IPS-NIHi7 (cell line): ENCODE results near the gene COPS9.

Experiments used
- DNase-seq: peaks from one replicate; pipeline ENCODE4 v3.0.0; 2012; ENCODE audit warnings: mixed read lengths; ENCODE audit errors: extremely low spot score

Gene COPS9

GRCh38 chr2:240166191-240166590 lies 30.1 kb upstream of the COPS9 start:
- DNase-seq, result no peak

DNA sequence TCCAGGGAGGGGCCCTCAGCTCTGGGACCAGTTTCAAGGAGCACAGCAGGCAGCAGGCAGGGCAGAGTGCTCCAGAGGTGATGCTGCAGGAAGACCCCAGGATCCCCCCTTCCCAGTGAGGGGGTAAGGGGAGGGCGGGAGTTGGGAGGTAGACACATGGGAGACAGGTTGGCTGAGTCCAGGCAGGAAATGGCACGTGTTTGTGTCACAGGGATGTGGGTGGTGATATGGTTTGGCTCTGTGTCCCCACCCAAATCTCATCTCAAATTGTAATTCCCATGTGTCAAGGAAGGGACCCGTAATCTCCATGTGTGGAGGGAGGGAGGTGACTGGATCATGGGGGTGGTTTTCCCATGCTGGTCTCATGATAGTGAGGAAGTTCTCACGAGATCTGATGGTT lies 29.6 kb upstream of the COPS9 start:
- no peak for DNase-seq

- DNase-seq, result no peak
Measured at GRCh38 chr2:240165034-240165433, 28.9 kb upstream of the COPS9 start.

DNA sequence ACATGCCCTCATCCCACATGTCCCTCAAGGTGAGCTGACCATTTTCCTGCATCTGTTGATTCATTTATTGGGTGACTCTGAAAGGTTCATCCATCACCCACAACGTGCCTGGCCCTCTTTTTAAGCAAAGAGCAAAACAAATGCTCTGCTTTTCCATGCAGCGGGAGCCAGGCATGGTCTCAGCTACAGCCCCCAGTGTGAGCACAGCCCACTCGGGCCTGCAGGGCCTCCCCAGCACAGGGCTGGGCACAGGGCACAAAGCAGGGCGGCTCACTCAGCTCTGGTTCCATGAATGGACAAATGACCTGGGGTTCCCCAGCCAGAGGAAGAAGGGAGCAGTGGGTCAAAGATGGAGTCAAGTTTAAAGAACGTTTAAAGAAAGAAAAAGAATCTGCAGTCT lies 28.5 kb upstream of the COPS9 start:
- DNase-seq, result no peak

- no peak for DNase-seq
Measured at GRCh38 chr2:240163844-240164574, 27.9 kb upstream of the COPS9 start.

GRCh38 chr2:240162939-240163714 lies 27.0 kb upstream of the COPS9 start:
- no peak for DNase-seq

DNA sequence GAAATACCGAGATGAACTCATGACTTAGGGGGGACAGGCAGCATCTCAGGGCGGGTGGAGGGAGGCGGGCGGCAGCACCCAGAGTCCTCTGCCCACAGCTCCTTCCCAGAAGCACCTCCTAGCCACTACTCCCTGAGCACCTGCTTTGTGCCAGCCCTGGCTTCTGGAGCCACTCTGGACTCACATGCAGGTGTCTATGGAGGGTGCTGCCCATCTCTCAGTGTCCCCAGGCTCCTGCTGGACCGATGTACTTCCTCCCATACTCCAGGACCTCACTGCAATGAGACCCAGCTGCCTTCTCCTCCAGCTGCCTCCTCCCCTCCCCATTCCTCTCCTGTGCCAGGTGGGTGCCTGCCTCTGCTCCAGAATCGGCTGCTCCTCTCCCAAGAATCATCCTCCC lies 26.4 kb upstream of the COPS9 start:
- no peak for DNase-seq

DNA sequence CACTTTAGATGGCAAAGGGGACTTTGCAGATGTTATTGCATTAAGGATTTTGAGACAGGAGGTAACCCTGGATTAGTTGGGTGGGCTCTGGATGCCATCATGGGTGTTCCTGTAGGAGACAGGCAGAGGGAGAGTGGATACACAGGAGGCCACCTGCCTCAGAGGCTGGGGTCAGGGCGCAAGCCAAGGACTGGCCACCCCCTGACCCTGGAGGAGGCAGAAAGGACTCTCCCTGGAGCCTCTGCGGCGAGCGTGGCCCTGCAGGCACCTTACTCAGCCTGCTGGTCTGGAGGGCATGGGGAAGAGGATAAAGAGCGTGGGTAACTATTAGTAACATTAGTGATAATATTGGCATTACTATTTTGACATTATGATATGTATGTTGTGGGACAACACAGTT lies 25.9 kb upstream of the COPS9 start:
- no peak for DNase-seq

DNA sequence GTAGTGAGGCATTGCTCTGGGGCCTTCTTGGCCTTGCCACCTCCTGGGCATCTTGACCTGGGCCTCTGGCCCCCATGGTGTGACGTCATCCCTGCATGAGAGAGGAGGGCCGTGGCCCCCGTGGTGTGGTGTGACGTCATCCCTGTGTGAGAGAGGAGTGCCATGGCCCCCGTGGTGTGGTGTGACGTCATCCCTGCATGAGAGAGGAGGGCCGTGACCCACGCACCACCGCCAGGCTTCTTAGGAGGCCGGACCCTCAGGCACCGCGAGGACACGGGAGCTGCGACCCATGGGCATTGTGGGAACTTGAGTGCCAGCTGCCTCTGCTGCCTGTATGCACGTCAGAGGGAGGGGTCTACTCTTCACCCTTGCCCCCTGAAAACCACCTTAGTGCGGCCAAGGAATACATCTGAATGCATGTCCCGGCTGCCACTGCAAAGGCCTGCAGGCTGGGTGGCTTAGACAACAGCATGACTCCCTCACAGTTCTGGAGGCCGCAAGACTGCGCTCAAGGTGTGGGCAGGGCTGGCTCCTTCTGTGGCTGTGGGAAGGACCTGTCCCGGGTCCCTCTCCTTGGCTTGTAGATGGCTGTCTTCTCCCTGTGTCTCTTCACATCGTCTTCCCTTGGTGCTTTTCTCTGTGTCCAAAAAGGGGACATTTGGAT lies 25.1 kb upstream of the COPS9 start:
- no peak for DNase-seq

- no peak for DNase-seq
Measured at GRCh38 chr2:240160291-240161086, 24.4 kb upstream of the COPS9 start.

DNA sequence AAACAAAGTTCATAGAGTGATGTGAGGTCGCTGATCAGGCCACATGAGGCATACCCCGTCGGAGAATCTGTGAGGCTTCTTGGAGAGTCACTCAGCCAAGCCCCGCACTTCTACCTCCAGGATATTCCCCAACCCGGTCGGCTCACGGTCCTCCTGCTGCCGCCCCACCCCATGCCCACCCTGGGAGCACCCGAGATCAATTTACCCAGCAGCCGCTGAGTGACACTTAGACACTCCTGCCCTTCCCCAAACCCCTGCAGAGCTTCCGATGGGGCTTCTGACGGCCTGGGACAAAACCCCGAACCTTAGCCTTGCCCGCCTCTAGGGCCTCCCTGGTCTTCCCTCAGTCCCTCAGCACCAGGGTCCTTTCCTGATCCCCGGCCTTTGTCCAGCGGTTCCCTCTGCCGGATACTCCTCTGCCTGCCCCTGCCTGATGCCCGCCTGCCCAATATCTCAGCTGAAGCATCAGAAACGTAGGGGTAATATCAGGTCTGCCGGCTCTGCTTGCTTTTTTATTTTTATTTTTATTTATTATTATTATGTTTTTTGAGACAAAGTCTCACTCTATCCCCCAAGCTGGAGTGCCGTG lies 23.2 kb upstream of the COPS9 start:
- no peak for DNase-seq

DNA sequence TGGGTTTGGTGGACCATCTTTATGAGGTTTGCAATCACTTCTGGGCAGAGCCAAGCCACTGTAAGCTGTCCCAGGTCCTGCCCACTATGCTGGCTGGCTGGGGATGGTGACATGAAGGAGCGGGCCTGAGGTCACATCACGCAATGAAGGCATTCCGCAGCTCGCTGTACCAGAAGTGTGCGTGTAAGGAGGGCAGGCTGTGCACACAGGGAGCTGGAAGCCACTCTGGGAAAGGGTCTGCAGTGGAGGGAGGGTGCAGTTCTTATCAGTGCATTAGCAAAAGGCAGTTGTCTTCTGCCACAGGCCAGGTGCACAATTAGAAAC lies 21.0 kb upstream of the COPS9 start:
- no peak for DNase-seq

DNA sequence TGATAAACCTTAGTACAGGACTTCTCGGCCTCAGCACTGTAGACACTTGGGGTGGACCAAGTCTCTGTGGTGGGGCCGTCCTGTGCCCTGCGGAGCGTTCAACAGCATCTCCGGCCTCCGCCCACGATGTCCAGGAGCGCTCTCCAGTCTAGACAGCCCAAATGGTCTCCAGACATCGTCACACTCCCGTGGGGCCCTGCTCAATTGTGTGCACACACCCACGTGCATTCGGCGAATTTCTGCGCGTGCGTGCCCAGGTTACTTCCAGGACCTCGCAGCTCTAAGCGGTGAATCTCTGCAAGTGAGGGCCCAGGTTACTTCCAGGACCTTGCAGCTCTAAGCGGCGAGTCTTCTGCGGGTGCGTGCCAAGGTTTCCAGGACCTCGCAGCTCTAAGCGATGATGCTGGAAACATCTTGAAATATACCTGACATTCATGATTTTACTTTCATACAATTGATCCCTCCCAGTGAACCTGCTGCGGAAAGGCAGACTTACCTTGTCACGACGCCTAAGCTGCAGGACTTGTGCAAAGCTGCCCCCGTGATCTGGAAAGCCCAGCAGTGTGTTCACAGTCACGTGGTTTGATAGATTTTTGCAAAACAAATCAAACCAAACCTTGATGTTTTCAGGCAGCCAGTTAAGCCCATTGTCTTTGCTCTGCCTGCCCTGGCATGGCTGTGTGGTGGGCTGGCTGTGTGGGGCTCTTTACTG lies 20.5 kb upstream of the COPS9 start:
- DNase-seq, result no peak

DNA sequence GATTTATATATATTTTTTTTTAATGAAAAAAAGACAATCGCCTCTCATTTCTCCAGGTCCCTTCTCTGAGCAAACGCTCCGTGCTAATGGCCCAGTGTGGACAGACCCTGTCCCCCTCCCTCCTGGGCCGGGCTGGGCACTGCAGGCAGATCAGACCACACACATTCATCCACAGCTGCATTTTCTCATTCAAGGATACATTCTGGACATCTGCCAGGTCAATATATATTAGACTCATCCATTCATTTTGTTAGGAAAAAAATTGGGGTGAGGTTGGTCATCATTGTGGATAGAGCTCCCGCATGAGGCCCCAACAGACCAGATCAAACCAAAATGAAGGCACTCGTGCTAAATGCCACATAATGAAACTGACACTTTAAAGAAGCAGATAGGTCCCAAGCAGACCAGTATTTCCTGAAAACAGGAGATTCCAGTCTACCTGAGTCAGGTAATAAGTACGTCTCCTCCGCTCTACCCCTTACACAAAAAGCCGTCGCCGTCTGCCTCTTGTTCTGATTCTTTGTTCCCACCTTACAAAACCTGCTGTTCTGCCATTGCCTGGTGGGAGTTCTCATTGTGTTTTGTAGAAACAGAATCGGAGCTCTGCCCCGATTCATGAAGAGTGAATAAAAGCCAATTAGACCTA lies 19.8 kb upstream of the COPS9 start:
- DNase-seq, result no peak

DNA sequence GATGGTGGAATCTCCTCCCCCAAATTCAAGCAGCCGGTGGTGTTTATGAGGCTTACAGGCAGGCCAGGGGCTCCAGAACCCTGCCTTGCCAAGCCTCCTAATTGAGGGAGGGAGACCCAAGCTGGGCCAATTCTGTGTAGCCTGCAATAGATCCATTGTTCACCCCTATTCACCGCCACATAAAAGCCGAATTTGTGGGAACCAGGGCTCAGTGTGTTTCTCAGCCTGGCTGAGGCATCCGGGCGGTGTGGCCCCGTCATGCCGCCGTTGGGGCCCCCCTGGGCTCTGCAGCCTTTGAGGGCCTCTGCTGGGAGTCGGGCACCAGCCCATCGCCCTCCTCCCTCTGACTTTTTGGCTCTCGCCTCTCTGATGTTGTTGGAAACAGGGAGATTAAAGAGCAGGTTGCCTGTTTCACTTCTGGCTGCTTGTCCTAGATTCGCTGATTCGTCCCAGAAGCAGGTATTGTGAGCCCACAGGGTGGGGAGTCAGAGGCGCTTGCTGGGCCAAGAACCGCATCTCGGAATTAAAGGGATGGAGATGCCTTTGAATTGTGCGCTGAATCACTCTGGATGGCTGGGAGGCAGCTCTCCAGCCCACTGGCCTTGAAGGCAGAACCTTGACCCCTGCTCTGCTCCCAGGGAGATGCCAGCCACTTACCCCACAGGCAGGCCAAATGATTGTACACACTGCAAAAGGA lies 19.1 kb upstream of the COPS9 start:
- DNase-seq, result no peak

DNA sequence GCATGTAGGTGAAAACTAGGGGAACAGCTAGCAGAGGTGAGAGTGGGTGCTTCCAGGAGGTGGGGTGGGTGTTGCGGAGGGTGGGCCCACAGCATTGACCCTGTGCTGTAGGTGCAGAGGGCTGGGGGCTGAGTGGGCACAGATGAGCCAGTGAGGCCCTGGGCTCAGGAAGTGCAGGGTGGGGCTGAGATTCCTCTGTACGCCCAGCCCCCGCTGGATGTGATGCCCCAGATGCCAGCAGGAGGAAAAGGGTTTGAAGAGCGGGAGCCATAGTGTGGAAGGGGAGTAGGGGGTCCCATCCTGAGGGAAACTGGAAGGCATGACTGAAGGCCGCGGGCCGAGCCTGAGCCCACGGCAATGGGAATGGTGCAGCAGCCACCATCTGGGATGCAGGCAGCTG lies 18.5 kb upstream of the COPS9 start:
- no peak for DNase-seq

- DNase-seq, result no peak
Measured at GRCh38 chr2:240153418-240153817, 17.3 kb upstream of the COPS9 start.

DNA sequence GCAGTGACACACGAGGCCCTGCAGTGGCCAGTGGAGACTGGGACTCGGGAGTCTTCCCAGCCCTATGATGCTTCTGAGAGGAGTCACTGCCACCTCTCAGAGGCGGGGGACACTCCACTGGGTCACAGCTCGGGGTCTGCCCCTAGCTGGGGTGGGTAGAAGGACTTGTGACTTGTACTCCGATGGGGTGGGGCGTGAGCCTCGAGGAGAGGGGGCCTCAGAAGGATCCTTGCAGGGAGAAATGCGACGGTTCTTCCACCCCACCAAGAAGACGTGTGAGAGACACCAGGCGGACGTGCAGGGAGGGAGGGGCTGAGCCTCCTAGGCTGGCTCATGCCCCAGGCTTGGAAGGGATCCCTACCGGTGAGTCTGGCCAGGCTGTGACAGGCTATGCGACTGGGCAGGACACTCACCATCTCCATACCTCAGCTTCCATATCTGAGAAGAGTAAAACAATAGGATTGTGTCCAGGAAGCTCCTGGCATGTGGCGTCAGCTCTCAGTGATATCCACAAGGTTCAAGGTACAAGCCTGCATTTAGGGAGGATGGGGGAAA lies 15.4 kb upstream of the COPS9 start:
- DNase-seq, result no peak

GRCh38 chr2:240149943-240150784 lies 14.1 kb upstream of the COPS9 start:
- DNase-seq, result peak; percentile 92
